Activated CD4-positive, alpha-beta T cell treated with anti-CD3 and anti-CD28 coated beads, Interleukin-2, Interleukin-4, amounts not matched to agents 100 ng/mL and 50 ng/mL, durations not matched to agents 16 hours and 8 hours (primary cell): Measurements from ENCODE around the gene FEM1A.
"Not testable (repeated sequence)": the region's sequence is repeated elsewhere in the genome, so short reads cannot be mapped to it uniquely, and the experiment has no call there.

Source experiments
- DNase-seq: peaks from one replicate; pipeline ENCODE4 v3.0.0-alpha.2; 2020; ENCODE audit warnings: low spot score

The FEM1A gene

GRCh38 chr19:4791183-4792018 lies at the start of gene FEM1A:
FEM1A (plus strand) TSS chr19:4791734; CDS start chr19:4791855, 121 bp downstream.
- peak; percentile 100 for DNase-seq

- DNase-seq, result no peak
These were observed 48.5 kb upstream of the FEM1A start for GRCh38 chr19:4742723-4743646.

DNA sequence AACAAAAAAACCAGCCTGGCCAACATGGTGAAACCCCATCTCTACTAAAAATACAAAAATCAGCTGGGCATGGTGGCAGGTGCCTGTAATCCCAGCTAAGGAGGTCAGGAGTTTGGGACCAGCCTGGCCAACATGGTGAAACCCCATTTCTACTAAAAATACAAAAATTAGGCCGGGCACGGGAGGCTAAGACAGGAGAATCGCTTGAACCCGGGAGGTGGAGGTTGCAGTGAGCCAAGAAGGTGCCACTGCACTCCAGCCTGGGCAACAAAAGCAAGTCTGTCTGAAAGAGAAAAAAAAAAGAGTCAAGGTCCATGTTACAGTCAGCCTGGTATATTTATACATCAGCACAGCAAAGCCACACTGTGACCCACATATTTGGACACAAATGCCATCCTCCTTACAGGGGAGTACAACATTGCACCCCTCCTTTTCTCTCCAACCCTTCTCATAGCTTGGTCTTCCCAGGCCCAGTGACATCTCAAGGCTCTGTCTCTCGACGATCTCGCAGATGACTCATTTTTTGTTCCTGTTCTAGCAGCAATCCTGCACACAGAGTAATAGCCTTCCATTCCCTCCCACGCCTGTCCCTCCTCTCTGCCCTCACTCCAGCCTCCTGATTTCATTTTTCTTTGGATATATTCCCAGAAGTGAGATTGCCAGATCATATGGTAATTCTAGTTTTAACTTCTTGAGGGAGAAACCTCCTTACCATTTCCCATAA lies 46.9 kb upstream of the FEM1A start:
- no peak for DNase-seq

DNA sequence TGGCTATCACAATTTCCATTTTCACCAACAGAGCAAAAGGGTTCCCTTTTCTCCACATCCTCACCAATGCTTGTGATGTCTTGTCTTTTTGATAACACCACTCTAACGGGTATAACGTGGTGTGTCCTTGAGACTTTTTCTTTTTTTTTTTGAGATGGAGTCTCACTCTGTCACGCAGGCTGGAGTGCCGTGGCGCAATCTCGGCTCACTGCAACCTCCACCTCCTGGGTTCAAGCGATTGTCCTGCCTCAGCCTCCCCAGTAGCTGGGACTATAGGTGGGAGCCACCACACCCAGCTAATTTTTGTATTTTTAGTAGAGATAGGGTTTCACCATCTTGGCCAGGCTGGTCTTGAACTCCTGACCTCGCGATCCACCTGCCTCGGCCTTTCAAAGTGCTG lies 46.4 kb upstream of the FEM1A start:
- not testable (repeated sequence) for DNase-seq

DNA sequence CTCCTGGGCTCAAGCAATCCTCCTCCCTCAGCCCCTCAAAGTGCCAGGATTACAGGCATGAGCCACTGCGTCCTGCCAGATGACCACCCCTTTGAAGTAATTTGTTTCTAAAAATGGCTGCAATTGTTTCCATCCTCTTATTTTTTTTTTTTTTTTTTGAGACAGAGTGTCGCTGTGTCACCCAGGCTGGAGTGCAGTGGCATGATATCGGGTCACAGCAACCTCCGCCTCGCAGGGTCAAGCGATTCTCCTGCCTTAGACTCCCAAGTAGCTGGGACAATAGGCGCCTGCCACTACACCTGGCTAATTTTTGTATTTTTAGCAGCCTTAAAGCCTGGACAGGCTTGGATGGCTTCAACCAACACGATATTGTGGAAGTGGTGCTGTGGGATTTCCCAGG lies 45.5 kb upstream of the FEM1A start:
- DNase-seq, result no peak

GRCh38 chr19:4748185-4748584 lies 43.3 kb upstream of the FEM1A start:
- DNase-seq, result no peak

GRCh38 chr19:4748589-4748988 lies 42.9 kb upstream of the FEM1A start:
- DNase-seq, result no peak

DNA sequence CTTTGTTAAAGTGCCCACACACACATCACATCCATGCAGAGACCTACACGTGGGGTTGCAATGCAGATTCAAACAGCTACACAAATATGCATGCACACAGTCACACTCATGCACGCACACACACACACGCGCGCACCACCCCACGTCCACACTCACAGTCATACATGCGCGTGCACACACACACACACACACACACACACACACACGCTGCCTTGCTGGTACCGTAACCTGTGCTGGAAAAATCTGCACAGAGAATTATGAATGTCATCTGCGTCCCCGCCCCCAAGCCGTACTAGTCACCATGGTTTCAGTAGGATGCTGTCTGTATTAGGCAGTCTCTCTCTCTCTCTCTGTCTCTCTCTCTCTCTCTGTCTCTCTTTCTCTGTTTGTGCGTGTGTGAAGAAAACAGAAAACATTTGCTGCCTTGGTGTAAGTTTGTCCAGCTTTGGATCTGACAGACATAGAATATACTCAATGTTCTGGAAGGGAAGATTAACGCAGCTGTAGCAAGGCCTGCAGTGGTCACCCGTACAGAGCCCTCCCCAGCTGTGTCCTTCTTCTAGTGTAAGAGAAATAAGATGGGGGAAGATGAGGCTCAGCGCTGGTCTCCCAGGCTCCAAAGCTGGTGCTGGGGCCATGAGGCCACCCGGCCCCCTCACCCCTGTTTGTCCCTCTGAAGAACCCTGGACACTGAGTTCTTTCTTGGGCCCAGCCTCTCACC lies 41.5 kb upstream of the FEM1A start:
- no peak for DNase-seq

DNA sequence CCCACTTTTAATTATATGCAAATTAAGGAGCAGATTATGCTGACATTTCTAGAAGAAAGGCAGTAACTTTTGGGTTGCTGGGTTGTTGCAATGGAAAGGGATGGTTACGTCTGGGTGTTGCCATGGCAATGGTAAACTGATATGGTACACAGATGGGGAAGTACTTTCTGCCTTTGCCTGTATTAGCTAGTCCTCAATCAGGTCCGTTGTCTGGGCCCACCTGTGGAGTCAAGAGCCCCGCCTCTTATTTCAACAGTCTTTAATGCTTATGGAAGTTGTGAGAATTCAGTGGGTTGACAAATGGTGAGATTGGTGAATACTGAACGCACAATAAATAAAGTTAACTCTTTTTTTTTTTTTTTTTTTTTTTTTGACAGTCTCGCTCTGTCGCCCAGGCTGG lies 37.3 kb upstream of the FEM1A start:
- no peak for DNase-seq

- no peak for DNase-seq
These were observed 36.1 kb upstream of the FEM1A start for GRCh38 chr19:4755459-4755858.

DNA sequence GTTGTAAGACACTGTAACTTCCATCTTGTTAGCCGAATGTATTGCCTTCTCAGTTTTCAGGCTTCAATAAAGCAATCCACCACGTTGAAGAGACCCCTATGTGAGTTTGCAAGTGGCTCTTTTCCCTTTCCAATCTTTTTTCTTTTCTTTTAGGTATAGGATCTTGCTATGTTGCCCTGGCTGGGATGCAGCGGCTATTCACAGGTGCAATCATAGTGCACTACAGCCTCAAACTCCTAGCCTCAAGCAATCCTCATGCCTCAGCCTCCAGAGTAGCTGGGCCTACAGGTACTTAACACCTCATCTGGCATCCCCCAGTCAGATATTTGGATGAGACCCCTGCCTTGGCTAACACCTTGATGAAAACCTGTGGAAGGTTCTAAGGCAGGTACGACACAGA lies 33.5 kb upstream of the FEM1A start:
- DNase-seq, result no peak

- DNase-seq, result no peak
These were observed 32.9 kb upstream of the FEM1A start for GRCh38 chr19:4758659-4759058.

GRCh38 chr19:4759388-4760284 lies 31.9 kb upstream of the FEM1A start:
- DNase-seq, result peak; percentile 76

DNA sequence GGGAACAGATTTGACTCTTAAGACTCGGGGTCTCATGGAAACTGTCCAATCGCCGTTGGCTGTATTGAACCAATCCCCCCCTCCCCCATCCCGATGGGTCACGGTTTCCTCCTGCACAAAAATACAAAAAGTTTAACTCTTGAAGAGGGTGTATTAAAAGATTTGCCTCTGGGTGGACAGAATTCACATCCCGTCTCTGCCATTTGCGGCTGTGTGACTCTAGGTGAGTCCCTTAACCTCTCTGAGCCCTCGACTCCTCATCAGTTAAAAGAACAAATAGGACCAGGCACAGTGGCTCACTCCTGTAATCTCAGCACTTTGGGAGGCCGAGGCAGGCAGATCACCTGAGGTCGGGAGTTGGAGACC lies 31.3 kb upstream of the FEM1A start:
- DNase-seq, result no peak

GRCh38 chr19:4763021-4763420 lies 28.5 kb upstream of the FEM1A start:
- DNase-seq, result no peak

DNA sequence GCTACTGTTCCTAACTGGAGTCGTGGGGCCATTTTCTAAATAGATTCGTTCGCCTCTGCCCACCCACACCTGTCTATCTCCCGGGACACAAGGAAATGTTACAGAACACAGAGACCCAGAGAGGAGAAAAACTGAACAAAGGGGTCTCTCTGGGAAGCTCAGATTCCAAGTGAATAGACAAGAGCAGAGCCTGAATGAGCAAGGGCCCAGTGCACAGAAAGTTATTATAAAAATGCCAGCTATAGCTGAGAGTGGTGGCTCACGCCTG lies 27.2 kb upstream of the FEM1A start:
- DNase-seq, result no peak

DNA sequence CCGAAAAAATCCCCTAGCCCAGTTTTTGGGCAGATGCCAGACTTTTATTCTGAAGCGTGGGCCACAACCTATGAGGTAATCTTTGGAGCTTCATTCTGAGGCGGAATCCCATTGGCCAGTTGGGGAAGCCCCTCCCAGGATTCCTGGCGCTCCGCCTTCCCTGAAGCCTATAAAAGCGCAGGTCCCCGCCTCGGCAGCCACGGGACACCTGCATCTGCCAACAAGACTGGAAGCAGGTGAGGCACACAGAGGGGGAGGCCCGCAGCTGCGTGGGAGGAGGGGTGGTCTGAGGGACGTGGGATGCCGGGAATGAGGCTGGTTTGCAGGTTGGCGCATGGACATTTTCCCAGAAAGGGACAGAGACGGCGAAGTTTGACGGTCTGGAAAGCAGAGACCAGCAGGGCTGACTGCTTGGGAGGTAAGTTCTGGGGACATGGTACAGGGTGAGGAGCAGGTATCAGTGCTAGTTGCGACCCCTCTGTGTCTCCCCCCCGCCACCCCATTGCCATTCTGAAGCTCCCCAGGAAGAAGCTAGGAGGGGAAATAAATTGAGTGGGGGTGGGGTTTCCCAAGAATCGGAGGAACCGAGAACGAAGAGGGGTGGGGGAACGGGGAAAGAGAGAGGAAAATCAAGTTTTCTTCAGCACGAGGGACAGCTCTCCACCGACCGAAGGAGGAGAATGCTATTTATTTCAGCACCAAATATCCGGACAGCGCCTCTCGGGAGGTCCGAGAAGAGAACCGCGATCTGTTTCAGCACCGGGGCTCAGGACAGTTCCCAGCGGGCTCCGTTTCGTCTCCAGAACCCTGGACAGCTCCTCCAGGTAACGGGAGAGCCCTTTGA lies 22.4 kb upstream of the FEM1A start:
- DNase-seq, result peak; percentile 73

- no peak for DNase-seq
These were observed 19.0 kb upstream of the FEM1A start for GRCh38 chr19:4772566-4772965.

- no peak for DNase-seq
These were observed 18.4 kb upstream of the FEM1A start for GRCh38 chr19:4773047-4773640.

- no peak for DNase-seq
These were observed 17.4 kb upstream of the FEM1A start for GRCh38 chr19:4774136-4774535.
